ENCODE results near the gene NCOA6.

- no peak for TF ChIP-seq CTCF (IDR thresholded peaks at IDR 0.05)
- TF ChIP-seq POLR2A (IDR thresholded peaks at IDR 0.05): no peak
These were observed 3.7 kb upstream of the NCOA6 start for GRCh38 chr20:34829191-34829590.

All from esophagus squamous epithelium (tissue), 4 donors.